HG02678 (cell line): ENCODE data around the gene GCSAML.

Source experiments
- ATAC-seq: cut with Tn5 transposase; IDR thresholded peaks from one replicate; pipeline ENCODE4 v1.9.1; 2021; ENCODE audit warnings: mild to moderate bottlenecking, moderate library complexity; ENCODE audit not compliant: unreplicated experiment

Gene GCSAML

GRCh38 chr1:247574236-247574635 lies 25.3 kb downstream of the GCSAML start:
- no peak for ATAC-seq

- ATAC-seq: no peak
These were observed 25.7 kb downstream of the GCSAML start for GRCh38 chr1:247574664-247575063.

- ATAC-seq: no peak
These were observed 27.6 kb downstream of the GCSAML start for GRCh38 chr1:247576514-247576913.

- no peak for ATAC-seq
These were observed 30.1 kb downstream of the GCSAML start for GRCh38 chr1:247578946-247579460.

DNA sequence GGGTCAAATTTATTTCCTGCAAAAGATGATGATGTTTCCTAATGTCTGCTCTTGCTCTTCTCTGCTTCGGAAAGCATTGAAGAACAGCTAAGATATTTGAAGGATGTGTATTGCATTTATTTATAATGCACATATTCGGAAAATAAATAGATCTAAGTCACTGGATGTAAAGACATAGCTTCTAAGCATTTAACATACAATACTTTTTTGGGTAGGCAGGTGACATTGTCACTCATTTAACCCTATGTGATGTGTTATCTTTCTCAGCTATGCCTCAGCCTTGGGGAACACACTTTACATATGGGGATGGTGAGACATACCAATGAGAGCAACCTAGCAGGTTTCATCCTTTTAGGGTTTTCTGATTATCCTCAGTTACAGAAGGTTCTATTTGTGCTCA lies 39.1 kb downstream of the GCSAML start, which contains the start of gene OR2G2:
Gene OR2G2 (plus strand): TSS at position 301 of the 400 bp plus-strand sequence. CDS start 0 bp downstream, at position 301.
- ATAC-seq: no peak

- no peak for ATAC-seq
These were observed 56.4 kb downstream of the GCSAML start, which contains the start of gene OR2G3 for GRCh38 chr1:247605286-247605685. OR2G3 (plus strand) TSS chr1:247605586; CDS start chr1:247605586, 0 bp downstream.

DNA sequence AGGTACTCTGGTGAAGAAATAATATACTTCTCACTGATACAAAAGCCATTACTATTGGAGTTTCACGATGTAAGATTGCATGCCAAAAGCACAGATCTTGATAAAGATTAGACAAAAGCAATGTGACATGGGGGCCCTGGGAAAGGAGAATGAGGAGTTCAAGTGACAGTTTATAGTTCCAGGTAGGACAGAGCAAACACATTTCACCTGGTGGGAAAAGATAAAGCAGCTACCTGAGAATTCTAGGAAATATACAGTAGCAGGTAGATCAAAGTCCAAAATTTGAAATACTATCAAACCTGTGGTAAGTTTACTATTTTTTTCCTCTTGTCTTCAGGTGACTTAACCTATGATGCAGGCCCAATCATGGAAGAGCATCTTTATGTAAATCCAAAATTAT lies 64.5 kb downstream of the GCSAML start:
- no peak for ATAC-seq

- ATAC-seq: no peak
These were observed 65.7 kb downstream of the GCSAML start for GRCh38 chr1:247614625-247615024.
